ENCODE measurements around the gene CASP9.
A peak's percentile ranks its signal among the peaks of the same experiment; 100 is the strongest.
"Not testable (repeated sequence)": the region's sequence is repeated elsewhere in the genome, so short reads cannot be mapped to it uniquely, and the experiment has no call there.

CASP9 gene

GRCh38 chr1:15504436-15504835 lies 19.6 kb downstream of the CASP9 start:
- no peak for DNase-seq (ENCODE audit: low read depth)
- H3K4me3 ChIP-seq (ENCODE audit: control insufficient read depth, low read depth, low read length), result no peak overlapping the region
- TF ChIP-seq, protein P1, sequence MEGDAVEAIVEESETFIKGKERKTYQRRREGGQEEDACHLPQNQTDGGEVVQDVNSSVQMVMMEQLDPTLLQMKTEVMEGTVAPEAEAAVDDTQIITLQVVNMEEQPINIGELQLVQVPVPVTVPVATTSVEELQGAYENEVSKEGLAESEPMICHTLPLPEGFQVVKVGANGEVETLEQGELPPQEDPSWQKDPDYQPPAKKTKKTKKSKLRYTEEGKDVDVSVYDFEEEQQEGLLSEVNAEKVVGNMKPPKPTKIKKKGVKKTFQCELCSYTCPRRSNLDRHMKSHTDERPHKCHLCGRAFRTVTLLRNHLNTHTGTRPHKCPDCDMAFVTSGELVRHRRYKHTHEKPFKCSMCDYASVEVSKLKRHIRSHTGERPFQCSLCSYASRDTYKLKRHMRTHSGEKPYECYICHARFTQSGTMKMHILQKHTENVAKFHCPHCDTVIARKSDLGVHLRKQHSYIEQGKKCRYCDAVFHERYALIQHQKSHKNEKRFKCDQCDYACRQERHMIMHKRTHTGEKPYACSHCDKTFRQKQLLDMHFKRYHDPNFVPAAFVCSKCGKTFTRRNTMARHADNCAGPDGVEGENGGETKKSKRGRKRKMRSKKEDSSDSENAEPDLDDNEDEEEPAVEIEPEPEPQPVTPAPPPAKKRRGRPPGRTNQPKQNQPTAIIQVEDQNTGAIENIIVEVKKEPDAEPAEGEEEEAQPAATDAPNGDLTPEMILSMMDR (conservative IDR thresholded peaks at IDR 0.05; ENCODE audit: control insufficient read depth, insufficient read depth, low read depth, low read length), result no peak

DNA sequence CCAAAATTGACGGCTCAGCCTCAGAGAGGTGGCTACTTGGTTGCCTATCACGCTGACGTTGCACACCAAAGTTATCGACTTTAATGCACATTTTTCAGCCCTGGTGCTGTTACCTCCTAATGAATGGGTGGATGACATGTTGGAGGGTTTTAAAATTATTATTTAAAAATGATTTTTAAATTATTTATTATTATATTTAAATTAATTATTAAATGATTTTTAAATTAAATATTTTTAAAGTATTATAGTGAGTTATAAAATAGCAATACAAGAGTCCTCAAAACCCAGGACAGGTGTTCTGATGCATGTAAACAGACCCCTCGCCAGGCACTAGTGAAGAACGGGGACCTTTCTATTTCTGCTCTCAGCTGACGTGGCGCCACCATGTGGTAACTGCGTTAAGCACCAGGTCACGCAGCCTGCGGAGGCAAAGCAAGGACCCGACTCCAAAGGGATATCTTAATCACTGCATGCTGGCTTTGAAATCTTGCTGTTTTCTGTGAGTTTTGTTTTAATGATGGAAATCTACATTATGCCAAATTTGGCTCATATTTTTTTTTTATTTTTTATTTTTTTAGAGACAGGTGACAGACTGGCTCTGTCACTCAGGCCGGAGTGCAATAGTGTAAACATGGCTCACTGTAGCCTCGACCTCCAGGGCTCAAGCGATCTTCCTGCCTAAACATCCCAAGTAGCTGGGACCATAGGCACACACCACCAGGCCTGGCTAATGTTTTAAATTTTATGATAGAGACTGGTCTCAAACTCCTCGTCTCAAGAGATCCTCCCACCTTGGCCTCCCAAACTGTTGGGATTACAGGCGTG lies 22.6 kb downstream of the CASP9 start:
- DNase-seq (ENCODE audit: low read depth), result peak; percentile 52
- TF ChIP-seq, protein P1 (conservative IDR thresholded peaks at IDR 0.05; ENCODE audit: control insufficient read depth, insufficient read depth, low read depth, low read length), result peak; percentile 87

DNA sequence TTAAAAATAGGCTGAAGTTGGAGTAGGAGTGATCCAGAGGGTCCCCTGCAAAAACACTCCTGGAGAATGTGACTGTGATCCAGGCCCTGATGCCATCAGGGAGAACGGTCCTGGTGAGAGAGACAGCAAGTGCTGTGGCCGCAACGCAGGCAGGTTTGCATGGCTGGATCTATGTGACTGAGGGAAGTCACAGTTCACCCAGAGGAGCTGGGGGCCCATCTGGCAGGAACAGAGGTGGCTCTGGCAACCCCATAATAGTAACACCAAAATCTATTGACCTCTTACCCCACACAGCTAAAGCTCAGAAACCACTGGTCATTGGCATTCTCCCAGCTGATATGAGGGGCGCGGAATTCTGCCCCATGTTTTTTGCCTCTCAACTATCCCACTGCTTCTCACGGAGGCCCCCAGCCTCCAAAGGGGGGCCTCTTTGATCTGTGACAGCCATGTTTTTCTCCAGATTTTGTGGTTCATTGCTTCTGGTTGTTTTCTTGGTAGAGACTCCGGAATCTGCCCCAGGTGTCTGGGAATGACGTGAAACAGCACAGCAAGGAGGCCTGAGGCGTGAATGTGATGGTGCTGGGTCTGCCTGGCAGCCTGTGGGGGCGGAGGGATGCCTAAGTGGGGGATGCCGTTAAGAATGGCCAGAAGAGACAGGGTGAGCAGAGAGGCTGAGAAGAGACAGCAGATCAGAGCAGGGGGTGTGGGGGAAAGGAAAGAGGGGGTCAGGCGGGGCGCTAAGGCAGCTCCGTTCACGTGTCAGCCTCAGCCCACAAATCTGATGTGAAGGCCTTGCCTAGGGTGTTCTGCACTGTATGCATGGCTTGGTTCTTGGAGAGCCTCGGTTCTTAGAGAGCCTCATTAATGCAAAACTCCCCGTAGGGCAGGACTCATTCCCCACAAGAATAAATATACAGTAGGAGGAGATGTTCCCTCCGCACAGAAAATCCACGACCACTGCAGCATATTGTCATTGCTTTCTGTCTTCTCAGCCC lies 23.5 kb downstream of the CASP9 start:
- no peak overlapping the region for H3K4me3 ChIP-seq (ENCODE audit: control insufficient read depth, low read depth, low read length)
- TF ChIP-seq, protein P1 (conservative IDR thresholded peaks at IDR 0.05; ENCODE audit: control insufficient read depth, insufficient read depth, low read depth, low read length), result no peak
- DNase-seq (ENCODE audit: low read depth), result no peak

More for the DNA sequence above, 22.6 kb downstream of the CASP9 start:
- H3K4me3 ChIP-seq (ENCODE audit: control insufficient read depth, low read depth, low read length), result no peak overlapping the region

- H3K4me3 ChIP-seq (ENCODE audit: control insufficient read depth, low read depth, low read length), result no peak overlapping the region
- TF ChIP-seq, protein P1 (conservative IDR thresholded peaks at IDR 0.05; ENCODE audit: control insufficient read depth, insufficient read depth, low read depth, low read length), result no peak
- no peak for DNase-seq (ENCODE audit: low read depth)
Observed at GRCh38 chr1:15493869-15494390, 30.1 kb downstream of the CASP9 start.

- H3K4me3 ChIP-seq (ENCODE audit: control insufficient read depth, low read depth, low read length), result no peak overlapping the region
- TF ChIP-seq, protein P1 (conservative IDR thresholded peaks at IDR 0.05; ENCODE audit: control insufficient read depth, insufficient read depth, low read depth, low read length), result no peak
- DNase-seq (ENCODE audit: low read depth), result no peak
Observed at GRCh38 chr1:15492596-15492995, 31.4 kb downstream of the CASP9 start.

GRCh38 chr1:15491010-15491409 lies 33.0 kb downstream of the CASP9 start:
- DNase-seq (ENCODE audit: low read depth); H3K4me3 ChIP-seq (ENCODE audit: control insufficient read depth, low read depth, low read length): not testable (repeated sequence)

Measured in fibroblast of mammary gland (primary cell).